GM12878 (cell line): ENCODE measurements around the gene PAF1. TPM values are rescaled to one million over a fixed set of nuclear protein-coding genes. Genes with fewer than 3 reads are reported as not detected.
A peak's percentile ranks its signal among the peaks of the same experiment; 100 is the strongest.

ENCODE experiments used
- E2F4 ChIP-seq: IDR thresholded peaks from 2 replicates; pipeline ENCODE4 v1.6.1; 2012; ENCODE audit warnings: low read depth, low read length, improper control_type of control experiment
- HDAC6 ChIP-seq: fragments of 200-600 bp; sonication (generic); IDR thresholded peaks from one replicate; pipeline ENCODE4 v1.8.0; 2017; ENCODE audit warnings: antibody characterized with exemption; ENCODE audit not compliant: unreplicated experiment
- HDGF ChIP-seq: fragments of 450-650 bp; IDR thresholded peaks from 2 replicates; pipeline ENCODE4 v1.6.1; 2016; ENCODE audit warnings: antibody characterized with exemption
- IRF3 ChIP-seq: fragments of 450-650 bp; IDR thresholded peaks from 2 replicates; pipeline ENCODE4 v1.6.1; 2014; ENCODE audit warnings: mild to moderate bottlenecking
- IRF4 ChIP-seq: IDR thresholded peaks from 2 replicates; pipeline ENCODE4 v1.6.1; 2011; ENCODE audit warnings: low read depth, low read length
- MYB ChIP-seq: fragments of 150-350 bp; IDR thresholded peaks from 2 replicates; pipeline ENCODE4 v1.6.1; 2014; ENCODE audit warnings: mild to moderate bottlenecking, low read depth, low read length, borderline replicate concordance
- NR2C1 ChIP-seq: fragments of 450-650 bp; IDR thresholded peaks from 2 replicates; pipeline ENCODE4 v1.6.1; 2017; ENCODE audit warnings: antibody characterized with exemption, mild to moderate bottlenecking, moderate library complexity
- RB1 ChIP-seq: fragments of 450-650 bp; formaldehyde crosslinking; IDR thresholded peaks from 2 replicates; pipeline ENCODE4 v1.6.1; 2017; ENCODE audit warnings: mild to moderate bottlenecking, borderline replicate concordance
- RELA ChIP-seq: fragments of 450-650 bp; IDR thresholded peaks from 2 replicates; pipeline ENCODE4 v1.8.0; 2014; ENCODE audit warnings: borderline replicate concordance; ENCODE audit not compliant: partially characterized antibody
- SIX5 ChIP-seq: IDR thresholded peaks from 2 replicates; pipeline ENCODE4 v1.6.1; 2011; ENCODE audit warnings: mild to moderate bottlenecking, low read depth, low read length, moderate library complexity; ENCODE audit not compliant: severe bottlenecking
- SPI1 ChIP-seq: IDR thresholded peaks from 2 replicates; pipeline ENCODE4 v1.6.1; 2011; ENCODE audit warnings: low read depth, mild to moderate bottlenecking, low read length, moderate library complexity, borderline replicate concordance; ENCODE audit not compliant: insufficient read depth
- SREBF2 ChIP-seq: IDR thresholded peaks from 2 replicates; pipeline ENCODE4 v1.6.1; 2012; ENCODE audit warnings: mild to moderate bottlenecking, low read length
- YY1 ChIP-seq: IDR thresholded peaks from 2 replicates; pipeline ENCODE4 v1.6.1; 2011; ENCODE audit warnings: low read depth, mild to moderate bottlenecking, low read length
- ZBTB40 ChIP-seq: fragments of 450-650 bp; IDR thresholded peaks from 2 replicates; pipeline ENCODE4 v1.6.1; 2016; ENCODE audit warnings: mild to moderate bottlenecking, moderate library complexity, borderline replicate concordance
- ZNF622 ChIP-seq: fragments of 450-650 bp; IDR thresholded peaks from 2 replicates; pipeline ENCODE4 v1.6.1; 2017; ENCODE audit warnings: mild to moderate bottlenecking, inconsistent platforms
- ZZZ3 ChIP-seq: IDR thresholded peaks from 2 replicates; pipeline ENCODE4 v1.6.1; 2011; ENCODE audit warnings: low read depth; ENCODE audit not compliant: control insufficient read depth, insufficient read length
- polyA plus RNA-seq, 11 experiments: library from polyadenylated mRNA; depleted of rRNA in 4 of 11; unstranded in 6 of 11; stranded (reverse) in 5 of 11; fragments of >200 nt; fragmentation: Nextera tagmentation in 4 of 11; fragmentation: Illumina TruSeq in 1 of 11; extraction: Ambion mirVana in 4 of 11; extraction: Trizol in 1 of 11; gene quantifications; 1 replicate in 1 of 11; 2 replicates in 10 of 11; pipeline versions ENCODE4 v1.2.1 to v1.2.3, GENCODE V29; 2011 to 2016; ENCODE audit warnings: inconsistent platforms in 2 of 11, missing spikeins in 2 of 11, low read depth in 1 of 11
- total RNA-seq, 4 experiments: library from RNA; depleted of rRNA in 3 of 4; stranded (reverse); fragments of >200 nt in 3 of 4; fragmentation: Illumina TruSeq in 1 of 4; extraction: Trizol in 1 of 4; gene quantifications; 2 replicates each; pipeline versions ENCODE4 v1.2.1 to v1.2.3, GENCODE V29; 2013 to 2021
- TF ChIP-seq, protein P1 (sequence below): IDR thresholded peaks from 2 replicates; pipeline ENCODE4 v1.6.1; 2011; ENCODE audit warnings: low read depth, mild to moderate bottlenecking, low read length, moderate library complexity, borderline replicate concordance; ENCODE audit errors: extremely low read depth
- TF ChIP-seq, protein P2 (sequence below): fragments of 450-650 bp; conservative IDR thresholded peaks from 2 replicates; pipeline ENCODE4 v1.6.1; 2017; ENCODE audit warnings: mild to moderate bottlenecking, moderate library complexity
- TF ChIP-seq, protein P3 (sequence below): IDR thresholded peaks from 2 replicates; pipeline ENCODE4 v1.6.1; 2012; ENCODE audit warnings: low read depth, low read length, improper control_type of control experiment

PAF1 gene
- total and polyA plus RNA-seq, 10 of the 15 experiments (the other 5 are each of a cell fraction or from before 2014, with no cell fraction given): 1.7 to 45.8 (median 39.6) TPM

- 0 out of 2 replicates have a peak, but pooled peaks have one; percentile 35 for TF ChIP-seq IRF3
- TF ChIP-seq HDAC6: peak; percentile 89
- peak; percentile 19 for TF ChIP-seq SIX5
- TF ChIP-seq MYB: 0 out of 2 replicates have a peak, but pooled peaks have one; percentile 20
- peak; percentile 89 for TF ChIP-seq ZBTB40
- TF ChIP-seq, protein P1, sequence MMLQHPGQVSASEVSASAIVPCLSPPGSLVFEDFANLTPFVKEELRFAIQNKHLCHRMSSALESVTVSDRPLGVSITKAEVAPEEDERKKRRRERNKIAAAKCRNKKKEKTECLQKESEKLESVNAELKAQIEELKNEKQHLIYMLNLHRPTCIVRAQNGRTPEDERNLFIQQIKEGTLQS: peak; percentile 88; the same call in 1 of the 2 replicates
- 0 out of 2 replicates have a peak, but pooled peaks have one; percentile 35 for TF ChIP-seq IRF4
- TF ChIP-seq, protein P2, sequence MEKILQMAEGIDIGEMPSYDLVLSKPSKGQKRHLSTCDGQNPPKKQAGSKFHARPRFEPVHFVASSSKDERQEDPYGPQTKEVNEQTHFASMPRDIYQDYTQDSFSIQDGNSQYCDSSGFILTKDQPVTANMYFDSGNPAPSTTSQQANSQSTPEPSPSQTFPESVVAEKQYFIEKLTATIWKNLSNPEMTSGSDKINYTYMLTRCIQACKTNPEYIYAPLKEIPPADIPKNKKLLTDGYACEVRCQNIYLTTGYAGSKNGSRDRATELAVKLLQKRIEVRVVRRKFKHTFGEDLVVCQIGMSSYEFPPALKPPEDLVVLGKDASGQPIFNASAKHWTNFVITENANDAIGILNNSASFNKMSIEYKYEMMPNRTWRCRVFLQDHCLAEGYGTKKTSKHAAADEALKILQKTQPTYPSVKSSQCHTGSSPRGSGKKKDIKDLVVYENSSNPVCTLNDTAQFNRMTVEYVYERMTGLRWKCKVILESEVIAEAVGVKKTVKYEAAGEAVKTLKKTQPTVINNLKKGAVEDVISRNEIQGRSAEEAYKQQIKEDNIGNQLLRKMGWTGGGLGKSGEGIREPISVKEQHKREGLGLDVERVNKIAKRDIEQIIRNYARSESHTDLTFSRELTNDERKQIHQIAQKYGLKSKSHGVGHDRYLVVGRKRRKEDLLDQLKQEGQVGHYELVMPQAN: peak; percentile 95
- TF ChIP-seq ZNF622: no peak
- TF ChIP-seq E2F4: peak; percentile 79
- TF ChIP-seq ZZZ3: no peak
- TF ChIP-seq SPI1: peak; percentile 60; the same call in 1 of the 2 replicates
- TF ChIP-seq SREBF2: 0 out of 2 replicates have a peak, but pooled peaks have one; percentile 36
- peak; percentile 57 for TF ChIP-seq NR2C1
- TF ChIP-seq YY1: peak; percentile 80
- TF ChIP-seq RB1: peak; percentile 85; the same call in 1 of the 2 replicates
- TF ChIP-seq HDGF: peak; percentile 89
- TF ChIP-seq RELA: peak; percentile 83
- TF ChIP-seq, protein P3, sequence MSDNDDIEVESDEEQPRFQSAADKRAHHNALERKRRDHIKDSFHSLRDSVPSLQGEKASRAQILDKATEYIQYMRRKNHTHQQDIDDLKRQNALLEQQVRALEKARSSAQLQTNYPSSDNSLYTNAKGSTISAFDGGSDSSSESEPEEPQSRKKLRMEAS: peak; percentile 92
Measured at GRCh38 chr19:39435499-39436349, 44.8 kb upstream of the PAF1 start, which contains the start of gene RPS16 (continued).
